ENCODE measurements around the gene APOA4.

Gene APOA4

DNA sequence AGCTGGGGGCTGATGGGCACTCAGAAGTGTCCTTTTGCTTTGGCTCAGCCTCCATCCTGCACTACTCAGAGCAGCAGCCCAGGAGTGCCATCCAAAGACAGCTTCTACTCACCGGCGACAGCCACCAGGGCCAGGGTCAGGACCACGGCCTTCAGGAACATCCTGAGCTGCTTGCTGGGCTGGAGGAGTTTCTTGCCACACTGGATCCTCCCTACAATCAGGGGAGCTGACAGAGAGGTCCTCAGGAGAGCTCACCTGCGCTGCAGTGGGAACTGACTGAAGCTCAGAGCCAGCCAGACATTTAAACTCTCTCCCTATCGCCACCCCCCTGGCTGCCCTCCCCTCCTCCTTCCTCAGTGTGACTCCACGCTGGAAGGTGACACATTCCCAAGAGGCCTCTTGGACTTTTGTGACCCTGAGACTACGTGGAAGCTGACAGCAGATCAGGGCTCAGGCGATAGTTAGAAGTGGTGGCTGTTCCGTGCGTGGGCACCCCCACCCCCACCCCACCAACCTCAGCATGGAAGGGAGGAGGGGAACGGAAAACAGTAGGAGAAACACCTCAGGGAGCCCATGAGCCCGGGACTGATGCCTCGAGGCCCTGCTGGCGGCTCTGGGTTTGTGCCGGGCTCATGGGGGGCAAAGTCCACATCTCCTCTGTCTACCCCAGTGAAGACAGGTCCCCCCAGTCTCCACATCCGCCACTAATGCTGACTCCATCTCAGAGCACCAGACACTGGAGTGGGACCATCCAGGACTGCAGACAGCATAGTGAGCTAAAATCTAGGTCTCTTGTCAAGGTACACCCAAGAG lies at the start of gene APOA4:
APOA4 (minus strand) TSS at position 274 of the 813 bp plus-strand sequence; CDS start at position 161, 113 bp downstream.
- no peak for DNase-seq

- DNase-seq = no peak
Observed at GRCh38 chr11:116871248-116871647, 48.1 kb upstream of the APOA4 start.

DNA sequence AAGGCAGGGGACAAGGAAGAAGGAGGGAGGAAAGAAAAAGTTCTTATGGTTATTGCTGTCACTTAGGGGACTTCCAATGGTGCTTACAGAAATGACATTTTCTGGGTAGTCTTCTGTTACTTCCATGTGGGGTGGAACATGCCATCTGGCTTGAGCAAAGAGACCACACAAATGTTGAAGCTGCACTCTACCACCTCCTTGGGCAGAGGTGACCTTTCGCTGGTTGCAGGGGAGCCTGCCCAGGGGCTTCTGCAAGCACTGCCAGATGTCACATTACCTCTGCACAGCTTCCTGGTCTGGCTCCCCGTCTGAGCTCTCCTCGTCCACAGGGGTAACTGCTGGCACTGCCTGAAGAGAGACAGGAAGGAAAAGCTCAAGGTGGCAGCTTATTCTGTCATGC lies 47.0 kb upstream of the APOA4 start:
- no peak for DNase-seq

GRCh38 chr11:116869610-116870009 lies 46.5 kb upstream of the APOA4 start:
- no peak for DNase-seq

GRCh38 chr11:116868066-116868465 lies 45.0 kb upstream of the APOA4 start:
- DNase-seq = no peak

GRCh38 chr11:116867619-116868018 lies 44.5 kb upstream of the APOA4 start:
- no peak for DNase-seq

DNA sequence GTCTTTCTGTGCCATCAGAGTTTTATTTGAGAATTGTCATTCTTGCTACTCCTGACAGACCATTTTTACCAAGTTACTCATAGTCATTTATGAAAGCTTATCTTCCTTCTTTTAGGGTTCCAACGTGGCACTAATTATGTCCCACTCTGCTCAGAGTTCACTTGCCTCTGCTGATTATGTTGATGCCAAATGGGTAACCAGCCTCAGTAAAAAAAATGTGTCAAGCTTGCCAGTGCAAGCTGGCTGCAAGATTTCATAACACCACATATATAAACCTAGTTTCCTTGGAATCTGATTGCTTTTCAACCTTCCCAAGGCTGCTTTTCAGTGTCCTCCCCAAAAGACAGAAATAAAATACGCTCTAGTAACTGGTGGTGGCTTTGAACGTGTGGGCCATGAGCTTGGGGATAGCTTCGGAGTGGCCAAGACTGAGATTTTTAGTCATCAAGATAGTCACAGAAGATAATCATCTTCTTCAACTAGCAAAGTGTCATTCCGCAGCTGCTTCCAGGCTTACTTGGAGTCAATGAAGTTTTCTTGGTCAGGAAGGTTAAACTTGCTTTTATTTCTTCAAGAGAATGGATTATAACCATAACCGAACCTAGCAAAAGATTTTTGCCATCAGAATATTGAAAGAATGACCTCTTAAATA lies 43.8 kb upstream of the APOA4 start:
- no peak for DNase-seq

DNA sequence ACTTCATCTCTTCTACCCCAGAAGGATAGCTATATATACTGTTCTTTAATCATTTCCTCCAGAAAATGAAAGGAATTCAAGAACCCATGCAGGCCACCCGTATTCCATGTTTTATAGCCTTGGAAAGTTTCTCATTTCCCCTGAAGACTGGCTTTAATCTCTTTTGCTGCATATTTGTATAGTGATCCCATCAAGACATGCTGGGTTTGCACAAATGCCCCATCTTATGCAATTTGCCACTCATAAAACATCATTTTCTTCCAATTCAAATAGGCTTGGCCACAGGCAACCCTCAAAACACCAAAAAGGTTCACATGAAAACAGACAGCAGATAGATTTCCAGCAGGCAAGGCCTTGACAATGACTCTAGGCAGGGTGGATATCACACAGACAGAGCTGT lies 42.6 kb upstream of the APOA4 start:
- DNase-seq = no peak

GRCh38 chr11:116864531-116864930 lies 41.4 kb upstream of the APOA4 start:
- no peak for DNase-seq

DNA sequence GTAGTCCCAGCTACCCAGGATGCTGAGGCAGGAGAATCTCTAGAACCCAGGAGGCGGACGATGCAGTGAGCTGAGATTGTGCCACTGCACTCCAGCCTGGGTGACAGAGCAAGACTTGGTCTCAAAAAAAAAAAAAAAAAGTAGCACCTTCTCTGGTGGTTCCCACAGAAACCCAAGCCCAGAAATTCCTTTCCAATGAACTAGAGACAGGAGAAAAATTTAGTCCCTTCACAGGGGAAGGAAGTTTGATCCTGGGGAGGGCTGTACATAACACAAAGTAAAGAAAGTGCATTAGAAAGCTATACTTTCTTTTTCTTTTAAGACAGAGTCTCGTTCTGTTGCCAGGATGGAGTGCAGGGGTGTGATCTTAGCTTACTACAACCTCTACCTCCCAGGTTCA lies 39.8 kb upstream of the APOA4 start:
- DNase-seq = no peak

DNA sequence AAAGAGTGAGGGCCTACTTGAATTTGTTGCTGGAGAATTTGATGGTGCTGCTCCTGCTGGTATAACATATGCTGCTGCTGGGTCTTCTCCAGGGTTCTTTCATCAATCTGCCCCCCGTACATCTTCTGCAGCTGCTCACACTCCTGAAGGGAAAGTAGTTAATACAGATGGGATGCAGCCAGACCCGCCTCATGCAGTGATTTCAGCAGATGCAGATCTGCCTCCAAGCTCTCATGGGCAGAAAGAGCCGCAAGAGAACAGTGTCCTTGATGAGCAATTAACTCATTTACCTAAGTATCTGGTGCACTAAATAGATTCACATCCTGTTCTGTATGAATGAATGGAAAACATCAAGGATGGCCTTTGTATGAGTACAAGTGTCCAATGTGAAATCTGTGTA lies 39.1 kb upstream of the APOA4 start:
- DNase-seq = no peak

DNA sequence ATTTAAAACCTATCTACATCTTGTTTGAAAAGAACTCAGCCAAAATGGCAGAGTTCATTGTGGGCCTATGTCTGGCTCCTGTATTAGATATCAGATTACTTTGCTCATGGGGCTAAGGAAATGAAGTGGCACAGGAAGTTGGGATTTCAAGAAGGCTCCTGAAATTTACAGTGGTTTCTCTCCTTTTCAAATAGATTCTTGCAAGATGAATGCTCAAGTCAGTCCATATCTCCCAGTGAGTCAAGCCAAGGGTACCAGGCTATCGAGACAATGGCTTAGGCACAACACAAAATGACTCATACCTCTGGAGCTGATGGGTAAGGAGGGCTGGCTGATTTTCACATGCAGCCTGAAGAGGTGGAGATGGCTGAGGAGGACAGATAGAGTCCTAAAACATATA lies 38.4 kb upstream of the APOA4 start:
- no peak for DNase-seq

- DNase-seq = no peak
Observed at GRCh38 chr11:116860303-116860702, 37.2 kb upstream of the APOA4 start.

DNA sequence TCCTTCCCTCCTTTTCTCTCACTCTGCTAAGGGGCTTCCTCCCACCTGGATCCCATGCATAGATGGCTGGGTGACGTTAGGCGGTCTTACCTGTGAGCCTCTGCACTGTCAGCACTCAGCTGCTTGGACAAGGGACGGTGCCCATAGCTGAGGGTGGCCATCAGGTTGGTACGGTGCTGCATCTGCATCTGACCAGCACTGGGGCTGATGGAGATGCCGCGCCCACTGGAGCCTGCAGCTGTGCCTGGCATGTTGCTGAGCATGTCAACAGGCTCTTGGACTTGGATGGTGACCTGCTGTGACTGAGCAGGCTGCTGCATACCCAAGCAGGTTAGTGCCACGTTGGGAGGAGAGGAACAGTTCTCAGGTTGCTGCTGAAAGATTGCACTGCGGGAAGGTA lies 36.1 kb upstream of the APOA4 start:
- no peak for DNase-seq

- DNase-seq = no peak
Observed at GRCh38 chr11:116857936-116858335, 34.8 kb upstream of the APOA4 start.

DNA sequence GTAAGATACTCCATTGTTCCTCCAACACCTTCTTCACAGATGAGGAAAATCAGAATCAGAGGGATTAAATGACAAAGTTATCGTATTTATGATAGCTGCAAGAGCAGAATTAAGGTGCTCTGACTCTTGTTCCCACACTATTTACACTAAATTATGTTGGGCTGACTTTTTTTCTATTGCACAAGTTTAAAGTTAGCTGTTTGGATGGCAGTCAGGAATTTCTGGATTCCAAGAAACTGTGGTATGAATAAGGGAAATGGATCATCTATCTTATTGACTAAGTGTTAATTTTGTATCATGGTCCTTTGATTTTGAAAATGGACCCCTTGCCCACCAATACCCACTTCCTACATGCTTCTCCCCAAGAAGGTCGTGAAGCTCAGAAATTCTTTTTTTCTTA lies 34.2 kb upstream of the APOA4 start:
- DNase-seq = no peak

- DNase-seq = no peak
Observed at GRCh38 chr11:116856423-116856822, 33.3 kb upstream of the APOA4 start.

- DNase-seq = no peak
Observed at GRCh38 chr11:116855413-116855812, 32.3 kb upstream of the APOA4 start.

DNA sequence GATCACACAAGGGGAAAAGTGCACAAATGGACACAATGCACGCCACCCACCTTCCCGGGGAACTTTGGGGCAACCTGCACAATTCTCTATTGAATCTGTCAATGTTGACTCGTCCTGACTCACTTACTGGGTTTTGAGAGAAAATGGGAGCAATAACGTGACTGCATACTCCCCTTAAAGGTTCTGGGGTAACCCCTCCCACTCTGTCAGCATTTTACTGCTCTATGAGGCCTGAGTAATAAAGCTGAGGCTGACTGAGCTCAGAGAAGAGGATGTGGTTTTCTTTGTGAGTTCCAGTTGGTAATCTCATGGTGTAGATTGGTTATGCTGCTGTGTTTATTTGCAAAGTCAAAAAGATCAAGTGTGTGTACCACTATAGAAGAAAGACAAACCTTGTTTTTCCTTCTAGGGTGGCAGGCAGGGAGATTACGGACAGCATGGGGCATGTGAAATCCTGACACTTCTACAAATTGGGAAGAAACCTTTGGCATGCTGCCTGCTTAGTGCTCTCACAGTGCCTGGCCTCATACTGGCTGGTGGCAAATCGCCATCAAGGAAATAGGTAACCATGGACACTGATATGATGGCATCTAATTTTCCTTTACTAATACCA lies 30.5 kb upstream of the APOA4 start:
- peak; percentile 90 for DNase-seq

GRCh38 chr11:116852261-116853031 lies 29.3 kb upstream of the APOA4 start:
- peak; percentile 25 for DNase-seq

- DNase-seq = peak; percentile 54
Observed at GRCh38 chr11:116851626-116852025, 28.5 kb upstream of the APOA4 start.

DNA sequence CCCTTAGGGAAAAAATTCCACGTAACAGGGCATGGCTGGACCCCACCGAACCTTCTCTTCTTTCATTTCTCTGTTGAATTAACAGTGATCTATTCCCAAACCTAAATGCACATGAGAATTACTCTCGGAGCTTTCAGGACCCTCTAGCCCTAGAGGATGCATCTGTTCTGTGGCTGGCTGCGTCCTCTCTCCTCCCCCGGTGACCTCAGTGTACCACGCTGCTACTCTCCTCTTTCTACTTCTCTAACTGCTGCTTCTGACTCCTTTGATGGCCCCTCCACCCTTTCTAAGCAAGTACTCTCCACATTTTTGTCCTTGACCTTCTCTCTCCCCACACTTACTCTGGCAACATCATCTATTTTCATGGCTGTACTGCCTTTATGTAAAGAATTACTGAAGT lies 26.4 kb upstream of the APOA4 start:
- DNase-seq = no peak

DNA sequence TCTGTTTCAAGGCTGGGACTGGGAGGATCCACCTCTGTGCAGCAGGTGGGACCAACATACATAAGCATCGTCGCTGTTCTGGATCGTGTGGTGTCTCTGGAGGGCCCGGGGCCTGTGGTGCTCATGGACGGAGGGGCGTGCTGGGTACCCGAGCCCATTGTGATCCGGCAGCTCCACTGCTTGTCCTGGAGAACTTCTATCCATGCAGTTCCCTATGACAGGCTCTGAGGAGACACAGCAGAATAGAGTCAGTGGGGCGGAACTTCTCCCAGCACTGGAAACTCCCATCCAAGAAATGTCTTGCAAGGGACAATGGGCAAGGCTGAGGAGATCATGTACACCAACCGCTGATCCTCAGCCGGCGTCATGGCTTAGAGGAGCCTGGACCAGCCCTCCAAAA lies 26.0 kb upstream of the APOA4 start:
- DNase-seq = no peak

Measured in CD4-positive, alpha-beta T cell treated with Interleukin-4 for 4 hours (primary cell).